BE2C (cell line): ENCODE measurements around the gene ATF6.

Experiments used
- DNase-seq: peaks from one replicate; pipeline ENCODE4 v3.0.0-alpha.2; 2020
- H3K27me3 ChIP-seq: fragments of 250-450 bp; sonication (Bioruptor Pico); 2 replicates; pipeline ENCODE4 v1.5.1; 2020; ENCODE audit warnings: mild to moderate bottlenecking
- H3K36me3 ChIP-seq: fragments of 250-450 bp; sonication (Bioruptor Pico); 2 replicates; pipeline ENCODE4 v1.5.1; 2020; ENCODE audit warnings: mild to moderate bottlenecking
- H3K4me1 ChIP-seq: fragments of 250-450 bp; sonication (Bioruptor Pico); 2 replicates; pipeline ENCODE4 v1.5.1; 2020
- H3K4me3 ChIP-seq: 2 replicates; pipeline ENCODE4 v1.5.1; 2011; ENCODE audit warnings: low read depth, low read length
- H3K9me3 ChIP-seq: fragments of 250-450 bp; sonication (Bioruptor Pico); 2 replicates; pipeline ENCODE4 v1.5.1; 2020
- TF ChIP-seq, protein P1 (sequence below): IDR thresholded peaks from 2 replicates; pipeline ENCODE4 v1.5.1; 2012; ENCODE audit warnings: mild to moderate bottlenecking, low read depth, low read length

The ATF6 gene

DNA sequence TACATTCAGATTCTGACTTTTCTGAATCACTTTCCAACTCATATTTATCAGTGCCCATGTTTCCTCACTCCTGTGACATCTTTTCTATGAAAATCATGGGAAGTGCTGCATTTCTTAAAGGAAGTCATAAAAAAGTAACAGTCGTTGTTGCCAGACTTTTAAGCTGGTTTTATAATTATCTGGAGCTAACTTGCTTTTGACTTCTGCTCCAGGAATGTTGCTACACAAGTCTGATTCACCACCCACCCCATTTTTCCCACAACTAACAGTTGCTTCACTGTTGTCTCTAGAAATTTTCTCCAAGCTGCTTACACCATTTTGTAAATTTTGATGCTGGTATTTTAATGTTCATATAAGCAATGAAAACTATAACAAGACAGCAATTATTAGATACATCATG lies 32.6 kb upstream of the ATF6 start:
- TF ChIP-seq, protein P1, sequence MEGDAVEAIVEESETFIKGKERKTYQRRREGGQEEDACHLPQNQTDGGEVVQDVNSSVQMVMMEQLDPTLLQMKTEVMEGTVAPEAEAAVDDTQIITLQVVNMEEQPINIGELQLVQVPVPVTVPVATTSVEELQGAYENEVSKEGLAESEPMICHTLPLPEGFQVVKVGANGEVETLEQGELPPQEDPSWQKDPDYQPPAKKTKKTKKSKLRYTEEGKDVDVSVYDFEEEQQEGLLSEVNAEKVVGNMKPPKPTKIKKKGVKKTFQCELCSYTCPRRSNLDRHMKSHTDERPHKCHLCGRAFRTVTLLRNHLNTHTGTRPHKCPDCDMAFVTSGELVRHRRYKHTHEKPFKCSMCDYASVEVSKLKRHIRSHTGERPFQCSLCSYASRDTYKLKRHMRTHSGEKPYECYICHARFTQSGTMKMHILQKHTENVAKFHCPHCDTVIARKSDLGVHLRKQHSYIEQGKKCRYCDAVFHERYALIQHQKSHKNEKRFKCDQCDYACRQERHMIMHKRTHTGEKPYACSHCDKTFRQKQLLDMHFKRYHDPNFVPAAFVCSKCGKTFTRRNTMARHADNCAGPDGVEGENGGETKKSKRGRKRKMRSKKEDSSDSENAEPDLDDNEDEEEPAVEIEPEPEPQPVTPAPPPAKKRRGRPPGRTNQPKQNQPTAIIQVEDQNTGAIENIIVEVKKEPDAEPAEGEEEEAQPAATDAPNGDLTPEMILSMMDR = no peak
- no peak for DNase-seq
- Histone ChIP-seq H3K36me3 (no peaks in the 10 kb centered on the region), H3K4me1 (no peaks in the 10 kb centered on the region), H3K4me3 (no peak overlapping the region), H3K9me3 (no peaks in the 10 kb centered on the region), H3K27me3 (peaks cover 42% of the 10 kb centered on the region)

DNA sequence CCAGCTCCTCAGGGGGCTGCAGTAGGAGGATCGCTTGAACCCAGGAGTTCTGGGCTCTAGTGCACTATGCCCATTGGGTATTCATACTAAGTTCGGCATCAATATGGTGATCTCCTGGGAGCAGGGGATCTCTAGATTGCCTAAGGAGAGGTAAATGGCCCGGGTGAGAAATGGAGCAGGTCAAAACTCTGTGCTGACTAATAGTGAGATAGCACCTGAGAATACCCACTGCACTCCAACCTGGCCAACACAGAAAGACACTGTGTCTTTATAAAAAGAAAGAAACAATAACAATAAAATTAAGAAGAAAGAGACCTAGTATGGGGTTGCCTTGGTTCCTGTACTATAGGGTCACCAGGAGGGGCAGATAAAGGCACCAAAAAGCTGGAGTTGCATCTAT lies 30.3 kb upstream of the ATF6 start:
- Histone ChIP-seq H3K4me3 (no peak overlapping the region), H3K9me3 (no peaks in the 10 kb centered on the region), H3K36me3 (no peaks in the 10 kb centered on the region), H3K4me1 (no peaks in the 10 kb centered on the region), H3K27me3 (peaks cover 42% of the 10 kb centered on the region)
- DNase-seq = no peak
- TF ChIP-seq, protein P1 = no peak

DNA sequence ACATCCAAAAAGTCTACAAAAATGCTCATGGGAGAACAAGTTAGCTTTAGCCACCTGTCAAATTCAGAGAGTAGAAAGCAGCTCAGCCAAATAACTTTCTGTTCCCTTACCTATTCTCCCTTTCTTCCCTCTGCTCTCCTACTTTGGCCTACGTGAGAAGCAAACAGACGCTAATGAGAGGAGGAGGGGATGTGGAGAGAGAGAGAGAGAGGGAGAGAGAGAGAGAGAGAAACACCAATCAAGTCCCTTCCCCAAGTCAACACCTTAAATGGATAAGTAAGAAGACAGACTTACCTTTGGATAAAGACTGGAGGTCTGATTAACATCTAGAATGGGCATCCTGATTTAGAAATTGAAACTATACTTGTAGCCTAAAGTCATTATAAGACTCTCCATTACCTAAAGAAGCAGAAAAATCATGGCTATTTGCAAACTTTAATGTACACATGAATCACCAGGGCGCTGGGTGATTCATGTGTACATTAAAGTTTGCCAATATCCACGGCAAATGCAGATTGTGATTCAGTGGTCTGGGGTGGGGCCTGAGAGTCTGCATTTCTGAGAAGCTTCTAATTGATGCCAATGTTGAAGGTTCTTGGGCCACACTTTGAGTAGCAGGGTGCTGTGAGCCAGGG lies 29.7 kb upstream of the ATF6 start:
- Histone ChIP-seq H3K9me3 (no peaks in the 10 kb centered on the region), H3K4me1 (no peaks in the 10 kb centered on the region), H3K27me3 (peaks cover 36% of the 10 kb centered on the region), H3K4me3 (no peak overlapping the region), H3K36me3 (no peaks in the 10 kb centered on the region)
- TF ChIP-seq, protein P1 = no peak
- DNase-seq = no peak

DNA sequence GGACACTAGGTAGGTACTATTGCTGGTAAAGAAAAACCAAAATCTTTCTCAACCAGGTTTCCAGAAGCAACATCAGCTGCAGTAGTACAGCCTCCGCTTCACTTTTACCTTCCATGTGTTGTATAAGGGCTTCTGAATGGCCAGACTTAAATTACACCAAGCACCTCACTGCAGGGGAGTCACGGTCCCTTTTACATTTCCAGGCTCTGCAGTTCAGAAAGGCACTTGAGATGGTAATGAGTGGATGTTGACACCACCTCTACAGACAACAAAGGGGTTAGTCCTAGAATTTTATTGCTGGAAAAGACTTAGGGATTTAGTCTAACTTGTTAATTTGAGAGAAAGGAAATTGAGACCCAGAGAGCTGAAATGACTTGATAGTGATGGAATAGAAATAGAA lies 28.5 kb upstream of the ATF6 start:
- no peak overlapping the region for H3K4me3 ChIP-seq
- H3K9me3 ChIP-seq = no peaks in the 10 kb centered on the region
- H3K27me3 ChIP-seq = peaks cover 26% of the 10 kb centered on the region
- no peaks in the 10 kb centered on the region for H3K4me1 ChIP-seq
- DNase-seq = no peak
- no peaks in the 10 kb centered on the region for H3K36me3 ChIP-seq
- TF ChIP-seq, protein P1 = no peak

DNA sequence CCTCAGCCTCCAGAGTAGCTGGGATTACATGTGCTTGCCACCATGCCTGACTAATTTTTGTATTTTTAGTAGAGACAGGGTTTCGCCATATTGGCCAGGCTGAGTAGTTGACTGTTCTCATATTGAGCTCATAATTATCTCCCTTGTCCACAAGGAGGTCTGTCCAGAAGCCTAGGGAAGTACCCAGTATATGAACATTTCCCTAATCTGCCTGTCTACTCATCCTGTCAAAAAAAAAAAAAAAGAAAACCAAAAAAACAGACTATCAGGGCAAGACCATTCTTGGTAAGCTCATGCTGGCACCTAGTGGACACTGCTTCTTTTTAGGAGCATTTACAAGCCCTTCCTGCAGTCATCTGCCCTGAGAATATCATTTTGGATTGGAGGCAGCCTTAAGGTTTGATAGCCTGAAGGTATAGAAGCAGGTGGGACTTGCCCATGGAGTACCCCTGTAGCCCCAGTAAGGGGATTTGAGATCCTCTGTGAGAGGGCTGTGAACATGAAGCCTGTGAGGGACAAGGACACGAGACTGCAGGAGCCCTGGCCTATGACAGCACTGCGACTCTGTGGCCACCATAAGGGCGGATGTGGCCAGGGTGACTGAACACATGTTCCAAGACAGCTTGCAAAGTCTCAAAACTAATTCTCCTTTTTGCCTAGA lies 27.4 kb upstream of the ATF6 start:
- Histone ChIP-seq H3K9me3 (no peaks in the 10 kb centered on the region), H3K27me3 (peaks cover 15% of the 10 kb centered on the region), H3K4me1 (no peaks in the 10 kb centered on the region), H3K36me3 (no peaks in the 10 kb centered on the region), H3K4me3 (no peak overlapping the region)
- DNase-seq = peak; percentile 39
- TF ChIP-seq, protein P1 = peak; percentile 57

GRCh38 chr1:161739865-161740566 lies 26.1 kb upstream of the ATF6 start:
- DNase-seq = no peak
- TF ChIP-seq, protein P1 = no peak
- no peak overlapping the region for H3K4me3 ChIP-seq
- H3K9me3 ChIP-seq = no peaks in the 10 kb centered on the region
- peaks cover 7% of the 10 kb centered on the region for H3K27me3 ChIP-seq
- H3K4me1 ChIP-seq = no peaks in the 10 kb centered on the region
- H3K36me3 ChIP-seq = no peaks in the 10 kb centered on the region
